Fibroblast of the aortic adventitia (primary cell): ENCODE measurements around the gene CRTC3. TPM values are rescaled to one million over a fixed set of nuclear protein-coding genes. Genes with fewer than 3 reads are reported as not detected.
"Not testable (repeated sequence)": the region's sequence is repeated elsewhere in the genome, so short reads cannot be mapped to it uniquely, and the experiment has no call there.

Experiments used
- DNase-seq: peaks from one replicate; pipeline ENCODE4 v3.0.0-alpha.2; 2010; ENCODE audit warnings: low read depth
- H3K4me3 ChIP-seq: 2 replicates; pipeline ENCODE4 v1.5.1; 2011; ENCODE audit warnings: low read depth, mild to moderate bottlenecking, control low read depth, low read length, moderate library complexity
- CTCF ChIP-seq: IDR thresholded peaks from 2 replicates; pipeline ENCODE4 v1.5.1; 2011; ENCODE audit warnings: mild to moderate bottlenecking, low read length, control low read depth, inconsistent platforms; ENCODE audit not compliant: insufficient read depth
- total RNA-seq: library from RNA; depleted of rRNA; stranded (reverse); fragments of >200 nt; gene quantifications from 2 replicates; pipeline ENCODE4 v1.2.3, GENCODE V29; 2012; ENCODE audit warnings: low replicate concordance

CRTC3 gene
- total RNA-seq, 1 donor, result 15.7 TPM

GRCh38 chr15:90650117-90650955 is 120.6 kb downstream of the CRTC3 start:
- peak; percentile 66 for DNase-seq
- no peak for TF ChIP-seq CTCF
- no peak overlapping the region for H3K4me3 ChIP-seq

GRCh38 chr15:90650956-90651689 is 121.4 kb downstream of the CRTC3 start:
- no peak overlapping the region for H3K4me3 ChIP-seq
- no peak for TF ChIP-seq CTCF
- DNase-seq, result no peak

- DNase-seq, result no peak
- H3K4me3 ChIP-seq, result no peak overlapping the region
- TF ChIP-seq CTCF, result no peak
Observed at GRCh38 chr15:90654233-90655136, 124.8 kb downstream of the CRTC3 start.

GRCh38 chr15:90657520-90658172 is 127.9 kb downstream of the CRTC3 start:
- not testable (repeated sequence) for DNase-seq

GRCh38 chr15:90659481-90659880 is 129.8 kb downstream of the CRTC3 start:
- no peak overlapping the region for H3K4me3 ChIP-seq
- TF ChIP-seq CTCF, result no peak
- no peak for DNase-seq

More at GRCh38 chr15:90657520-90658172, 127.9 kb downstream of the CRTC3 start:
- H3K4me3 ChIP-seq, result not testable (repeated sequence)

GRCh38 chr15:90660195-90660998 is 130.7 kb downstream of the CRTC3 start:
- no peak for TF ChIP-seq CTCF
- DNase-seq, result peak; percentile 90
- peak overlapping the region; percentile 23 for H3K4me3 ChIP-seq

GRCh38 chr15:90660999-90661330 is 131.2 kb downstream of the CRTC3 start:
- H3K4me3 ChIP-seq, result peak overlapping the region; percentile 23
- DNase-seq, result not testable (repeated sequence)

- H3K4me3 ChIP-seq, DNase-seq: not testable (repeated sequence)
Observed at GRCh38 chr15:90664081-90664461, 134.3 kb downstream of the CRTC3 start.
